NCI-H1436 treated with DMSO at 0.1 percent for 48 hours (cell line): ENCODE results near the gene CCKAR.

Experiments
- DNase-seq: peaks from one replicate; lab custom pipeline; 2025; lab: John Stamatoyannopoulos, UW

Gene CCKAR

DNA sequence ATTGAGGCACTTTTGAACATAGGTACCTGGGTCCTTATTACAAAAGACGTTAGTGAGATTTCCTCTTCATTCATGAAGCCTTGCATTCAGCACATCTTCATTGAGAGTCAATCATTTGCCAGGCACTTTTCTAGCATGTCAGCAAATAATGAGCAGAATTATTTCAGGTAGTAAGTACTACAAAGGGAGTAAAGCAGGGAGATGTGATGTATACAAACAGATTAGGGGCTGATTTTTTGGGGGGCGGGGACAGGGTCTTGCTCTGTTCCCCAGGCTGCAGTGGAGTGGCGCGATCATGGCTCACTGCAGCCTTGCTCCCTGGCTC lies 638 bp upstream of the CCKAR start:
- DNase-seq = no peak

DNA sequence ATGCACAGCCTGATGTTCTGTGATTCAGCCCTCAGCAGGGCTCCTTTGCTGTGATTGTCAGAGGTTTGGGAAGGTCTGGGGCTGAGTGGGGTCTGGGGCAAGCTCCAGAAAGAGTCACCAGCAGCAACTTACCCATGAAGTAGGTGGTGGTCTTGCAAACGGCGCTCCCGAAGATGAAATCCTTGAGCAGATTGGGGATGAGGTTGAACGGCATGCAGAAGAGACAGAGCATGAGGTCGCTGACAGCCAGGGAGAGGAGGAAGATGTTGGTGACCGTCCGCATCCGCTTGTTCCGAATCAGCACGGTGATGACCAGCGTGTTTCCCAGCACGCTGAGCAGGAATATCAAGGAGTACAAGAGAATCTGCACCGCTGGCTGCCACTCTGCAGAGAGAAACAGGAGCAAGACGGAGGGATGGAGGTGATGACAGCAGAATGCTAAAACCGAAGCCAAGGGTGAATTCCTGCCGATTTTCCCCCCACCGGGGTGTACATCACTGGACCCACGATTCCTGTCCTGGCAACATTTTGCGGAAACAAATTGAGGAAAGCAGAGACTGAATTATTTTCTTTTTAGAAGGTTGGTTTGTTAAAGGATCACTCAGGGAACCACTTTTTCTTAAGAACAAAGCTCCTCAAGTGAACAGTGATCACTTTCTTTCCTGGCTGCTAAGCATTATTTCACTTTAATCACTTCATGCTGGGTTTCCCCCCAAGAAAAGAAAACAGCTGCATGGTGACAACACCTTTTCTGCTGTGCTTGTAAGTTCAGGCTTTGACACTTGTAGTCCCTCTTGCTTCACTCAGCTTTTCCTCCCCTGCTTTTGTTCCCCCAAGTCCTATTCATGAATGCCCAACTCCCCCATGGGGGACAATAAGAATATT lies 941 bp downstream of the CCKAR start:
- no peak for DNase-seq

DNA sequence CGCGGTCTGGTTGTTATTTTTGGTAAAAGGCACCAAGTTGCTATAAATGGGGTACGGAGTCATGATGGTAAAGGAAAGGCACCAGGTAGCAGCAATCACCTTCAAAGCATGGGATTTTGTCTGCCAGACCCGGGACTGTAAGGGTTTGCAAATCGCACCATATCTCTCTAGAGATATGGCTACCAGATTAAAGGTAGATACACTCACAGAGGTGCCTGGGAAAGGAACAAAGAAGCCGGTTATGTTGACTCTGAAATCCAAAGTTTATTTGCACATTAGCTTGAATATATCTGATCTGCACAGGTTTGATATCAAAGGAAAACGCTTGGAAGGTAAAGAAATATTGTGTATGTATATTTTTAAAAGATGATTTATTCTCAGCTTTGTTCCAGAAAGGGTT lies 4.6 kb downstream of the CCKAR start:
- DNase-seq = no peak

DNA sequence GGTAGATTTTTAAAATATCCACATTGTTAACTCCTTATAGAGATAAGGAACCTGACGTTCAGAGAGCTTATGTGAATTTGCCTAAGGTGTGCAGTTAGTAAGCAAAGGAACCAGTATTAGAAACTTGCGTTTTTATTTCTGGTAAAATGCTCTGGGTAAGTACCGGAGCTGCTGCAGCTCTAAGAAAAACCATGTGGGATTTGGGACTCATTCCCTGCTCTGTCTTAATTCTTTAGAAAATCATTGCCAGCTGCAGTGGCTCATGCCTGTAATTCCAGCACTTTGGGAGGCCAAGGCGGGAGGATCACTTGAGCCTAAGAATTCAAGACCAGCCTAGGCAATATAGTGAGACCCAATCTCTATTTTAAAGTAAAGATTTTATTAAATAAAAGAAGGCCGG lies 5.8 kb downstream of the CCKAR start:
- no peak for DNase-seq

DNA sequence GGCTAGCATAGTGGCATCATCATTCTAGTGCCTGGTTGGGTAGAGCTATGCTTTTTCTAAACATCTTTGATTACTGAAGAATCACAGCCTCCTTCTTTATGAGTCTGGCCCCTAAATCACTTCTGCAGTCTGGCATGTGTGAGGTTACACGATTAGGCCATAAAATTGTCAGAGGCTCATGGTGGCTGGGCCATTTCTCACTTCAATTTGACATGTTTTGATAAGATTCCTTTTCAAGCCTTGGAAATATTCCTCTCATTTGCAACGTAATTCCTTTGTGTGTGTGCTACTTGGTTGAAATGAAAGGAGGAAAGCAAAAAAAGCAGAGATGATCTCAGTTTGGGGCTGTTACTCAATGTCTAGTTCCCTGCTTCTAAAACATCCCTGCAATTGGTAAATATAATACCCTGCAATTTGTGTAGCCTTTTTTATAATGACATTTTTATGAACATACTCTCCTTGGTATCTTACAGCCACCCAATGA lies 6.2 kb downstream of the CCKAR start:
- DNase-seq = no peak

DNA sequence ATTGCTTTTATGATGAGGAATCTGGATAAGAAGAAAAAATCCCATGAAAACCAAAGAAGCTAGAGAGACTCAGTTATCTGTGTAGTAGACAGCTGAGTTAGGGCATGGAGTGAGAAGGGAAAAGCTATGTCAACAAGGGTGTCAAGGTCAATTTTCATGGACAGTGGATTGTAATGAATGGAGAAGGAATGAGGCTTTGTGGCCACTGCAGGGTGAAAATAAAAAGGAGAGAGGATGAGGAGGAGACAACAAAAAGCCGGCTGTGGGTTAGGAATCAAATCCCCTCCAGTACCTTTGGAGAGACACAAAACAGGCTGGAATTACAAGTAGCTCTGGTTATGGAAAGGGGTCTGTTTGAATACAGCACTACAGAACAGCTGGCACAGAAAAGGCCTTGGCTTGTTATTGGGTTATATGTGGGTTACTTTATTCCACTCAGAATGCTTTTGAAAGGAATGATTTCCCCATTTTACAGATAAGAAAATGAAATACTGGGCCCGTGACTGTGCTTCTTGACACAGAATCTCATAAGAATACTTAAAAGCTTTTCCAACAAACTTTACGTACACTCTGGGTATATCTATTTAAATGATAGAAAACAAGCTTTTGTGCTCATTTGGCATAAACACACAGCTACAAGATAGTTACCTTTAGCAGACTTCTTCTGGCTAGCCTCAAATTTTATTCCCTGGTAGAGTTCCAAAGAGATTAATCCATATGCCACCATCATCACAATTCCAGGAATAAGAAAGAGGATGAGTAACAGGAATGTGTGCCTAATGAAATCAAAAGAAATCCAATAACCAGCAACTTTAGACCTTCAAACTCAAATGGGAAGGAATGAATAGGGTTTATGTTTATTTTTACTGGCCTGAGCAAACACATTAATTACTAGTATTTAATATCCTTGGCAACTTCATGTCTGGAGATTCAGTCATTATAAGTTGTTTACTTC lies 7.5 kb downstream of the CCKAR start:
- no peak for DNase-seq

DNA sequence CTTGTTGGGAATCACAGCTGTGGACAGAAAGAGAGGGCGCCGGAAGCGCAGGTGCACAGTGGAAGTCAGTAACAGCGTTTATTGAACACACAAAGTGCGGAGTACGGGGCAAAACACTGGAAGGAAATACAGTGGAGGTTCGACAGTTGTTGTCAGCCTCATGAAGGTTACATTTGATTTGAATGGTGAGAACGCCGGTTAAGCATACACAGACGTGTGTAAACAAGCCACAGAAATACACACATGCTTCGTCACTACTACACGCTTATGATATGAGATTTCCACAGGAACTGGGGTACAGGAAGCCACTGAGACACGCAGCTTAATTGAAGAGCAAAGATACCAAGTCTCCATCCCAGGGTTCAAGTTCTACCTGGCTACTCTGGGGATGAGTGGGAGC lies 12.0 kb downstream of the CCKAR start:
- no peak for DNase-seq

DNA sequence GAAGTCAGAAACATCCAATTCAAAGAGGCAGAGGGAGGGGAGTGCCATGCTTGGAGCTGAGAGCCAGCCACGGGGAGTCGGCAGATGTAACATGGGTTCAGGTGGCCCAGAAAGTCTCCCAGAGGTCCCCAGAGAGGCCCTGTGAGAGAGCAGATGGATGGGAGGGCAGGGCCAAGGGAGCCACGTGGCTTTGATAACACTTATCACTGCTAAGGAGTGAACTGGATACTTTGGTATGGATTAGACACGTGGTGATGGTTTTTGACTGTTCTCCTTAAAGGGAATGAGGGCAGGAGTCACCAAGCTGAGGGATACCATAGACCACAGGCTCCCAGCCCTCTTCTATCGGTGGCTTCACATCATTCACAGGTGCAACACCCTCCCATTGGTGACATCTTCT lies 13.7 kb downstream of the CCKAR start:
- DNase-seq = no peak

DNA sequence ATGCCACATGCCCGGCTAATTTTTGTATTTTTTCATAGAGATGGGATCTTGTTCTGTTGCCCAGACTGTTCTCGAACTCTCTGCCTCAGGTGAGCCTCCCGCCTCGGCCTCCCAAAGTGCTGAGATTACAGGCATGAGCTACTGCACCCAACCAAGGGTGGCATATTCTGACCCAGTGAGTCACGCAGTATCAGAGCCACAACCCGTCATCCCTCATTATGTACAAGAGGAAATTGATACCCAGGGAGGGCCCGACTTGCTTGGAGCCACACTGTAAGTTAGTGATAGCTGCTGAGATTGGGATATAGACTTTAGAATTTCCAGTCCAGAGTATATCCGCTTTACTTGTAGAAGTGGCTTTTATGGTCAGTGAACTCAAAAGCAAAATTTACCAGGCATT lies 14.6 kb downstream of the CCKAR start:
- DNase-seq = no peak

DNA sequence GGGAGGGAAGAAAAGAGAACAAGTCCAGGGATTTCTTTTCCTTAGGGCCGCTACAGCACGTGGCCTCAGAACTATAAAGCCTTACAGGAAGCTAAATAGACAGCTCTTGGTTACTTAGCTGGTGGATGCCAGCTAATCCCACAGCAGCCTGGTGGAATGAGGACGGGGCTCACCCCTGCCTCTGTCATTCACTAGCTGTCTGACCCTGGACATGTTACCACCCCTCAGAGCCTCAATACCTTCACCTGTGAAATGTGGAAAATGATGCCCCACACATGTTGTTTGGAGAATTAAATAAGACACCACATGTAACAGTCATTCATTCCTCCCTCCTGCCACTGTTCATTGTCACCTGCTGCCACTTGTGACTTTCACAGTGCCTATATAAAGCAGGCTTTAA lies 15.7 kb downstream of the CCKAR start:
- no peak for DNase-seq

DNA sequence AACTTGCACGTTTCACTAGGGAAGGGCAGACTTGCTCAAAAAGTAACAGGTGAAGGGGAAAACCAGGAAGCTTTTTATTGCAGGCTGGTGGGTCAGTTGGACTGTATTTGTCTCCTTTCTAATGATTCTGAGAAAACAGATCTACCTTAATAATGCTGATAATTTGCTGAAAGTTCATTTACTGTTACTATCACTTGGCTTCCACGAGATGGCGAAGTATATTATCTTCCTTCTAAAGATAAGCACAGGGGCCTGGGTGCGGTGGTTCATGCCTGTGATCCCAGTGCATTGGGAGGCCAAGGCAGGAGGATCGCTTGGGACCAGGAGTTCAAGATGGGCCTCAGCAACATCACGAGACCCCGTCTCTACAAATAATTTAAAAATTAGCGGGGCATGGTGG lies 16.4 kb downstream of the CCKAR start:
- no peak for DNase-seq

DNA sequence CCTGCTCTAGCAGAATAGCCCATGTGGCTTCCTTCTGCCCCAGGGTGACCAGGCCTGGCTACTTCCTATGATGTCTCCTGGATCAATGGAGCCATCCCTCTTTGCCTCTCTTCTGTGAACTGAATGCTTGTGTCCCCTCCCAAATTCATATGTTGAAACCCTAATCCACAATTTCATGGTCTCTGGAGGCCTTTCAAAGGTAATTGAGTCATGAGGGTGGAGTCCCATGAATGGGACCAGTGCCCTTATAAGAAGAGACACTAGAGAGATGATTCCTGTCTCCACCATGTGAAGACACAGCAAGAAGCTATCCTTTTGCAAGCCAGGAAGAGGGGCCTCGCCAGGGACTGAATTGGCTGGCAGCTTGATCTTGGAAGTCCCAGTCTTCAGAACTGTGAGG lies 18.4 kb downstream of the CCKAR start:
- no peak for DNase-seq

DNA sequence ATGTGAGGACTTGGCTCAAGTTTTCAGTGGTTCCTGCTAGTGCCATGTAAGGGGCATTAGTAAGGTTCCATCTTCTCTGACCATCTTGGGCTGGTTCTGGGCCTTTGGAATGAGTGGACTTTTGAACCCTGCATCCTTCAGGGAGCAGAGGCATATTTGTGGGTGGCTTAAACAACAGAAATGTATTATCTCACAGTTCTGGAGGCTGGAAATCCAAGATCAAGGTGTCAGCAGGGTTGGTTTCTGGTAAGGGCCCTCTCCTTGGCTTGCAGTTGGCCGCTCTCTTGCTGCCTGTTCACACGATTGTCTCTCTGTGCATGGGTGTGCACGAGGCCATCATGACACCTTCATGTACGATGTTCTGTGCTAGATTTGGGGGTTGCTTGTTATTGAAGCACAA lies 21.3 kb downstream of the CCKAR start:
- no peak for DNase-seq

DNA sequence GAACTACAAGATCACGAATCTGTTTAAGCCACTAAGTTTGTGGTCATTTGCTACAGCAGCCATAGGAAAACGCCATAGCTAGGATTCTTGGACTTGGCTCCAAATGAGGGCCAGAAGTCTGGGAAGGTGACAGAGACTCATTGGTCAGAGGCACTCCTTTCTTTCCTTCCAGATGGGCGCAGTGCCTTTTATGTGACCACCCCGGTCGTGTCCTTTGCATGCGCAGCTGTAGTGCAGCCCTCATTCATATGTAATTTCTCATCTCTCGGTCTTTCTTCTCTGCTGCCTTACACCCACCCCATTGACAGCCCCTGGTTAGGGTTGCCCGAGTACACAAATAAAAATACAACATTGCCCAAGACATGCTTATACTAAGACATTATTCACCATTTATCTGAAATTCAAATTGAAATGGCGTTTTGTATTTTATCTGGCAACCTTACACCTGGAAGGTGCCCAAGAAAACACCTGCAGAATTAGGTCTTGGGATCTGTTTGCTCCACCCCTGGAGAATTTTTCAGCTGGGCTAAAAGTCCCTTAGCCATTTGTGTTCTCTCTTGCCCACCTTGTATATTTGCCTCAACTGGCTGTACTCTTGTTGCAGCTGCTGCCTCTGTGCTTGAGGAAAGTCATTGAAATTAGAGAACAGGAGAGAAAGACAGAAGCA lies 21.9 kb downstream of the CCKAR start:
- DNase-seq = no peak

DNA sequence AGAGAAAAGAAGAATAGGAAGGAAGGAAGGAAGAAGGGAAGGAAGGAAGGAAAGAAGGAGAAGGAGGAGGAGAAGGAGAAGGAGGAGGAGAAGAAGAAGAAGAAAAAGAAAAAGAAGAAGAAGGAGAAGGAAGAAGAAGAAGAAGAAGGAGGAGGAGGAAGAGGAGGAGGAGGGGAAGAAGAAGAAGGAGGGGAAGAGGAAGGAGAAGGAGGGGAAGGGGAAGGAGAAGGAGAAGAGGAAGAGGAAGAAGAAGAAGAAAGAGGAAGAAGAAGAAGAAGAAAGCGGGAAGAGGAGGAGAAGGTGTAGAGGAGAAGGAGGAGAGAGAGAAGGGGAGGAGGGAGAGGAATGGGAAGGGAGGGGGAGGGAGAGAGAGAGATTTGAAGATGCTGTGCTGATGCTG lies 22.6 kb downstream of the CCKAR start:
- no peak for DNase-seq

DNA sequence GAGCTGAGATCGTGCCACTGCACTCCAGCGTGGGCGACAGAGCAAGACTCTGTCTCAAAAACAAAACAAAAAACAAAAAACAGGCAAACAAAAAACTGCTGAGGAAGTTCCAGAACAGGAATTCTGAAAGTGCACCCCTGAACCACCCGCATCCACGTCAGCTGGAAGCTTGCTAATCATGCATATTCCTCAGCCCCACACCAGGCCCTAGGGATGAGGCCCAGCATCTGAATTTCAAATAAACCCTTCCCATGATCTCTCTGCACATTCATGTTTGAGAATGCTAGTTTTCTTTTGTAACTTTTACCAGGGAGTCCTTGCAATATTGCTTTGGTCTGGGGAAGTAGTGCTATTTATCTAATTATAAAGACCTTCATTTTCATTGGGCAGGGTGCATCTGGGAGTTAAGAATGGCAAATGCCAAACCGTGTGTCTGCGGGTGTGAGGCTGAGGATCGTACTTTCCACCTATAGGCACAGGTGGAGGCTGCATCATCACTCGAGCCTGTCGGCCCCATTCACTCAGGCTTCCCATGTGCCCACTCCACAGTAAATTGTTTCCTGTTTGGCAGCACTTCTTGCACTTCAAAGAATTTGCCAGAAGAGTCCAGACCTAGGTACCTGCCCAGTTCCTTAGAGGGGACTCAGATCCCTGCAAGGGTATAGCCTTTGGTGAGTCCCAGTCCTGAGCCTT lies 23.6 kb downstream of the CCKAR start:
- no peak for DNase-seq

DNA sequence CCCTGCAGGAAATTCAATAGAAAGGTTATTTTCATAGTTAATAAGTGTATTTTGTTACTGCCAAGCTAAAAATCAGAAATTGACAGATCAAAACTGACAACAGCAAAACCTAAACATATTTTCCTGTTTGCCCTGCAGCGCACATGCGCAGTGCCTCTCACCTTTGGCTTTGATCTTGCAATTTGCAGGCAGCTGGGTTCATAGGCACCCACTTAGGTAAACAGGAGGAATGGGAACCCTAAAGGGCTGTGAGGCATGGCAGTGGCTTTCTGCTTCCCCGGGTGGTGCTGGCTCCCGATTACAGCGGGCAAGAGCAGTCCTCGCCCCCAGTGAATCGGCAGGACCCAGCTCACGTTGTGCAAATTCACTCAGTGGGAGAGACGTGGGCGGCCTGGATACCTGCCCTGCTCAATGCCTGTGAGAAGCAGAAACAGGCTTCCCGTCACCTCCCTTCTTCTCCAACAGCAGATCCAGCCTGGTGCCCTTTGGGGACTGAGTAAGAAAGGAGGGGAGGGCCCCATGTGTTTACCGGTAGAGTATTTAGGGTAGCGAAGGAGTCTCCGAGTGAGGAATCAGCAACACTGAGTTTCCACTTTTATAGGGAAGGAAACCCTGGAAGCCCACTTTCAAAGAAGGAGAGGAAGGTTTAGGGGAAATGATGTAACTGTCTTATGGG lies 25.7 kb downstream of the CCKAR start:
- DNase-seq = no peak

DNA sequence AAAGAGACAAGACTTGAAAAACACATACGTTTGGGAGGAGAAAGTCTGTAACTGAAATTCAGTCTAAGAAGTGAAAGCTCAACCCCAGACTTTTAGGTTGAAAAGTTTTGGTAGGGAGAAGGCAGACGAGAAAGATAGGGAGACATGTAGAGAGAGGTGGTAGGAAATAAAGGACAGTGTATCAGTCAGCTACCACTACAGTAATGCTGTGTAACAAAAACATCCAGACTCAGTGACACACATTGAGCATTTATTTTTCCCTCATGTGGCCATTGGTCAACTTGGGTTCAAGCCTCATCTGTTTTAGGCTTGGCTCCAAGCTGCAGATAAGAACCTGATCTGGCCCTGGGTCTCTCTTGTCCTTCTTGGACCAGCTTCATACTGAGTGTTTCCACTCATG lies 26.9 kb downstream of the CCKAR start:
- DNase-seq = no peak

DNA sequence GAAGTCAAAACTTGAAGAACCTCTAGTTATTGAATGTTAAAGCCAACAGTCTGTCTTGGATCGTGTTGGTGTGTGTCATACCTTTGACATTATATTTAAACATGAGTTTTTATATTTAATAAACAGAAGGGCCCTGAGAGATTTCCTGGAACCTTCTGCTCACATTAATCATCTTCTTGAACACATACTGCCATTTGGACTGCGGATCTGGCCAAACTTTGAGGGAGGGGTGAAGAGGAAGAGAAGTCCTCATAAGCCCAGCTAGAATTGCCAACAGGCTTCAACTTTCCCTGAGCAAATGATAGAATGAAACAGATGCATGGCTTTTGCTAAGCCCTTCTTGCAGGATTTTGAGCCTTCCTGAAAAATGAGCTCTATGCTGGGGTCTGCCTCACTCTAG lies 27.4 kb downstream of the CCKAR start:
- DNase-seq = no peak

DNA sequence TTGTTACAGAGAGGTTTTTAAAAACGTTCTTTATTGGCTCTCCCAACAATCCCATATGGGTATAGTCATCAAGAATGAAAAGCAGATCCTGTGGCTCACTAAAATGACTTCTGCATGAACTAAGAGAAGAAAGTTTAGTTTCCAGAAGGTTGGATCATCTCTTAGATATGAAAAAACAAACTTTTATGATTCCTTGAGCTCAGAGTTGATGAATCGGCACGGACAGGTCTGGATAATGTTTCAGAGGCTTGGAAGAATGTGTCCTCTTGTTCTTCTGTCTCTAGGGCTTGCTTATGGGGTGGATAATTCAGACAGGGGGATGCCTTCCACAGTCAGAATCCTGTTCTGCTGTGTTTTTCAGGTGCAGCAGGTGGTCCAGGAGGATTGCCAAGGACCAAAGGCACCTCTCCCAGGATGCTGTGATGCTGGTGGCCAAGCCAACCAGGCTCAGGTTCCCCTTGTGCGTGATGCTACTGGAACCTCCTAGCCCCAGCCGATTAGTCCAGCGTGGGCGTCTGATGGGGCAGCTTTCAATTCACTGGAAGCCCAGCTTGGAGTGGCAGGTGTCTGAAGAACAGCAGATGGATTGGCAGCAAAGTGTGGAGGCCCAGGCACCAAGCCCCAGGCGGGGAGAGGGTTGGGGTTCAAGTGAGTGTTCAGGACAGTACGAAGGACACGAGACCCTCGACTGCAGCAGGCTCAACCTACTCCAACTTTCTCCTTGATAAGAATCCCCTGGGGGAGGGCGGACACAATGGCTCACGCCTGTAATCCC lies 30.3 kb downstream of the CCKAR start:
- no peak for DNase-seq
